GM12891 (cell line): ENCODE data around the gene EHMT1.

ENCODE experiments used
- POLR2A ChIP-seq: IDR thresholded peaks from 2 replicates; pipeline ENCODE4 v1.6.1; 2011; ENCODE audit warnings: low read depth, low read length, control low read depth
- POLR2AphosphoS5 ChIP-seq: IDR thresholded peaks from 2 replicates; pipeline ENCODE4 v1.6.1; 2011; ENCODE audit warnings: low read depth, low read length, control low read depth

DNA sequence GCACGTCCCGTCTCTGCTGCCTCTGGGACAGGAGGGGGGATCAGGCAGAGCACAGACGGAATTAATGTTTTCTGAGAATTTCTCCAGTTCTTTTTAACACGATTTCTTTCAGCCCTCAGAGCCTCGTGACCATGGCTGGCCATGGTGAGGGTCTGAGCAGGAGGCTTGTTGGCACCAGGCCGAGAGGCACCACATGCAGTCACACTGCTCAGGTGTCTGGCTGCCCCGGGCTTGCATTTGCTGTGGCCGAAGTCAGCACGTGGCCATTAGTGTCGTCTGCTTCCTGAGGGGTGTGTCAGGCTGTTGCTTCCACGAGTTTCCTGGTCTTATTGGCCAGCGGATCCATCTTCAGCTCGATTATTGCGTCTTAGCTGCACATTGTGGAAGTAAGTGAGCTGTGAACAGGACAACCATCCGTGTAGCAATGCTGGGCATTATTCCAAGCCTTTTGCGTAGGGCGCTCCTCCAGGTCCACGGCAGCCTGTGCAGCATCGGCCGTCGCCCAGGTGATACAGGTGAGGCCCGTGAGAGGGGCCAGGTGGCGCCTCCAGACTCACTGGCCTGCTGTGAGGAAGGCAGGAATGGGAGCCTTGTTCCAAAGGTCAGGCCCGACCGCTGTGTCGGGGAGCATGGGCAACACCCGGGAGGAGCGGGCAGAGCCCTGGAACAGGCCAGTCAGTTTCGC lies 144.6 kb downstream of the EHMT1 start:
- no peak for TF ChIP-seq POLR2A
- no peak for TF ChIP-seq POLR2AphosphoS5
